ENCODE data around the gene NAGLU.

NAGLU gene

DNA sequence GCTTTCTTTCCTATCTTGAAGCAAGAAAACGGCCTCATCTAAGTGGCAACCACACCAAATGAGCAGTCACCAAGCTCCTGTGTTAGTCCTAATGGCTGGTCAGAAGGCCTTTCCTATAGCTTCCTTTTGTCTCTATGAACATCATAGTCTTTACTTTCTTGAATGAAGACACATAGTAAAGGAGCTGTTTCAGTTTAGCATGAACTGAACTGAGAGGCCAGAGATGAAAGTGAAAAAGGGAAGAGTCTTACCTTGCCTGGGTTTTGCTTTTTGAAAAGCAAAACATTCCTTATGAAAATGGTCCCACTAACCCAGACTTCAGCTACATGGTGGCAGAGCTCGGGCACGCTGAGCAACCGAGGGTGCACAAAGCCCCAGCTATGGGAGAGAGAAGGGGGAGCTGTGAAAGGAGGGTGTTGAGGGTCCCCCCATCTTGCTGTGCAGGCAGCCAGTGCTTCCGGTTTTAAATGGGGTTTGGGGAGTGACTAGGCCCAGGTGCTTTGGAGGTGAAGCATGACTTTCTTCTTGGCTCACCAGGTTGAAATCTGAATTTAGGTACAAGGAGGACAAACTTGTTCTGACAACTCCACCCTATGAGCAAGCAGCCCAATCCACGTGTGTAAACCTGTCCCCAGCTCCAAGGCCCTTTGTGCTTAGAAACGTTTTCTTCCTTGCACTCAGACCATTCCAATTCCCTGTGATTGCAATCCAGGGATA, 50.6 kb downstream of the NAGLU start:
- DNase-seq = no peak

DNA sequence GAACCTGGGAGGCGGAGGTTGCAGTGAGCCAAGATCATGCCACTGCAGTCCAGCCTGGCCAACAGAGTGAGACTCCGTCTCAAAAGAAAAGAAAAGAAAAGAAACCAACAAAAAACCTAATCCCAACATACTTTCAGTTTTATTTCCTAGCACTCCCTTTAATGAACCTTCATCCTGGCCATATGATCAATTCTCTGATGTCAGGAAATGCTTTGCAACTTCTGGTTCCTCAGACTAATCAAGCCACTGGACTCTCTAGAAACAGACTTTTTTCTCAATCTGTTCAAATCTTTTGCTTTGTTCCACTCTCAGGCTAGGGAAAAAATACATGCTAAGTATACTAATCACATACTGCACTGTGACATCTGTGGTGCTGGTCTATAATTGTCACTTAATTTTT, 54.8 kb downstream of the NAGLU start:
- DNase-seq = no peak

DNA sequence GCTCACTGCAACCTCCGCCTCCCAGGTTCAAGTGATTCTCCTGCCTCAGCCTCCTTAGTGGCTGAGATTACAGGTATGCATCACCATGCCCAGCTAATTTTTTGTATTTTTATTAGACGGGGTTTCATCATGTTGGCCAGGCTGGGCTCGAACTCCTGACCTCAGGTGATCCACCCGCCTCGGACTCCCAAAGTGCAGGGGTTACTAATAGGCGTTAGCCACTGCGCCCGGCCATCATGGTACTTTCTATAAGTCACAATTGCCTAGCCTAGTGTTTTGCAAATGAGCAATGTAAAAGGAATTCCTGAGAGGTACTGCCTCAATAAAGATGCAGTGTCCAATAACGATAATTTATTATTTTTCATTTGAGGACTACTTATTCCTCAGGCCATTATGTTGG, 55.4 kb downstream of the NAGLU start:
- DNase-seq = no peak
